Astrocyte of the hippocampus (primary cell): Measurements from ENCODE around the gene CDC14B.
"Not testable (repeated sequence)": the region's sequence is repeated elsewhere in the genome, so short reads cannot be mapped to it uniquely, and the experiment has no call there.

ENCODE experiments used
- DNase-seq: peaks from one replicate; pipeline ENCODE4 v3.0.0; 2011; ENCODE audit warnings: low read depth, low spot score

The CDC14B gene

DNA sequence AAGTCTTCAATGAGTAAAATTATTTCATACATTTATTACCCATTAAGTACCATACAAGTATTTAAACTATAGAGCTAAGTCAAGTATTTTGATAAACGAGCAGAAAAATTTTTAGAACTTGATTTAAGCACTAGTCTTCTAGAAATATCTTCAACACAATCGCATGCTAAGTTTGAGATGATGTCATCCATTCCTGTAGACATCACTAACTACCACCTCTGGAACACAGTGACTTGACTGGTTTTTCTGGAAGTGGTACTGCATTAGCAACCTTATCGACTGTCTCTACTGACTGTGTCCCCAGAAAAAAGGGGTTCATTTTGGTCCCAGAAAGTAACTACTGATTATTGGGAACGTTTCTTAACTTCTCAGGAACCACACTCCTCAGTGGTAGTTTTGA lies 69.0 kb downstream of the CDC14B start:
- DNase-seq, result no peak

DNA sequence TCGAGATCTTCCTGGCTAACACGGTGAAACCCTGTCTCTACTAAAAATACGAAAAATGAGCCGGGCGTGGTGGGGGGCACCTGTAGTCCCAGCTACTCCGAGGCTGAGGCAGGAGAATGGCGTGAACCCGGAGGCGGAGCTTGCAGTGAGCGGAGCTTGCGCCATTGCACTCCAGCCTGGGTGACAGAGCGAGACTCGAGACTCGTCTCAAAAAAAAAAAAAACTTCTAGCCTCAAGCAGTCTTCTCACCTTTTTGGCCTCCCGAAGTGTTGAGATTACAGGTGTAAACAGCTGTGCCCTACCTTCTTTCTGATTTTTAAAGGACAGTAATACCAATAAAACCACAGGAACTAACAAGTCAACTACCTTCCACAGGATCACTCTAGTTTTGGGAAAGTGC lies 76.5 kb downstream of the CDC14B start:
- DNase-seq, result not testable (repeated sequence)

GRCh38 chr9:96540106-96540505 lies 79.5 kb downstream of the CDC14B start:
- no peak for DNase-seq

- no peak for DNase-seq
Measured at GRCh38 chr9:96532173-96532572, 87.5 kb downstream of the CDC14B start.

DNA sequence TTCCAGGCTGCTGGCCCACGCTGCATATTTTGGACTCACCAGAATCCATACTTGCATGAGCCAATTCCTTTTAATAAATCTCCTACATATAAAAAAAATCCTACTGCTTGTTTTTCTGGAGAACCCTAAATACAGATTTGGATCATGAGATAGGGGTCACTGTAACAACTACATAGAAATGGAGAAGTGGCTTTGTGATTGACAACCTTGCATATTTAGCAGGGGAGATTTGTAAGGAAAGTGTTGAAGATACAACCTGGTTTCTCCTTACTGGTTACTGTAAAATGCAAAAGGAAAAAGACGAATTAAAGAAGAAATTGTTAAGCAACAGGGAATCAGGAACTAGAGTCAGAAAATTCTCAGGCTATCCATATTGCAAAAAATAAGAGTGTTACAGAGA lies 94.9 kb downstream of the CDC14B start:
- no peak for DNase-seq

- peak; percentile 10 for DNase-seq
Measured at GRCh38 chr9:96524045-96524444, 95.6 kb downstream of the CDC14B start.

GRCh38 chr9:96523374-96523773 lies 96.3 kb downstream of the CDC14B start:
- DNase-seq, result no peak

GRCh38 chr9:96522366-96522765 lies 97.3 kb downstream of the CDC14B start:
- DNase-seq, result no peak

GRCh38 chr9:96519787-96520186 lies 99.9 kb downstream of the CDC14B start:
- DNase-seq, result no peak

DNA sequence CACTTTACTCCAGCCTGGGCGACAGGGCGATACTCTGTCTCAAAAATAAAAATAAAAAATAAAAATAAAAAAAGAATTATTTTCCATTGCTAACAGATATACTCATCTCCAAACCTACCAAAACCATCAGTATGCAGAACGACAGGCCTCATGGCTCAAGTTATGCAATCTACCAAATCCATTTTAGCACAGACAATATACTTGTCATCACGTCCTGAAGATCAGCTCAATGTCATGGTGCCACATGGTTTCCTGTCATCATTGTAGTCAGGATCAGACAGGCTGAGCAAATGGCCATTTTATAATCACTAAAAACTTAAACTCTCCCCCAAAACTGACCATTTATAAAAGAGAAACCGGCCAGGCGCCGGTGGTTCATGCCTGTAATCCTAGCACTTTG lies 100.5 kb downstream of the CDC14B start:
- DNase-seq, result no peak

DNA sequence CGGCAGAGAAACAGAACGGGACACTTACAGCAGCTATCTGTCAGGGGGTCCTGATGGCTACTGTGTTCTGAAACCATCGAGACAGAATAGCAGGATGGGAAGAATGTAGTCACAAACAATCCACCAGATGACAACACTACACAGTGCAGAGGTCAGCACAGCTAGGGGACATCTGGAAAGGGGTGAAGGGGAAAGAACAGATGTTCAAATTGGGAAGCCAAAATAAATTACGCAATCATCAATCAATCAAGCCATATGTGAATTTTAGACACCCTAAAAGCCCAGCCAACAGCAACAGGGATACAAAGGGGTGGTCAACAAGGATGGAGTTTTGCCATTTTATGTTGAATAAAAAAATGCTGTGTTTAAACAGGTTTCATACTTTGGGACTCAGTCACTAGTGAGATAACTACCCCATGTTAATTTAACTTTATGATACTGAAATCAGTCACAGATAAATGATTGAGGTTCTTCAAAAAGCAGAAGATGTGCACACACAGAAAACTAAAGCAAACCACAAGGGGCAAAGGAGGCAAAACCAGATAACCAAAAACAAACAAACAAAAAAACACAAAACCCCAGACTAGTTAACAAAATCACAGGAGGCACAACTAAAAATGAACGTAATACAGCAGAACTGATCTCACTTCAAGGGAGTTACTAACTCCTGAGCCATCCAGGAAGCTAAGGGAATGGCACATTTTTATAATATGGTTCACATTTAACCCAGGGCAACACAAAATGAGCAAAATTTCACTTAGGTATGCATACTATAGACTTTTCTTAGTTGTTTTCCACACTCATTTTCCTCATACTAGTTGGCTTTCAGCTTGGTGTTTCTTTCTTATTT lies 103.8 kb downstream of the CDC14B start:
- DNase-seq, result no peak

GRCh38 chr9:96514800-96515158 lies 104.9 kb downstream of the CDC14B start:
- peak; percentile 38 for DNase-seq

DNA sequence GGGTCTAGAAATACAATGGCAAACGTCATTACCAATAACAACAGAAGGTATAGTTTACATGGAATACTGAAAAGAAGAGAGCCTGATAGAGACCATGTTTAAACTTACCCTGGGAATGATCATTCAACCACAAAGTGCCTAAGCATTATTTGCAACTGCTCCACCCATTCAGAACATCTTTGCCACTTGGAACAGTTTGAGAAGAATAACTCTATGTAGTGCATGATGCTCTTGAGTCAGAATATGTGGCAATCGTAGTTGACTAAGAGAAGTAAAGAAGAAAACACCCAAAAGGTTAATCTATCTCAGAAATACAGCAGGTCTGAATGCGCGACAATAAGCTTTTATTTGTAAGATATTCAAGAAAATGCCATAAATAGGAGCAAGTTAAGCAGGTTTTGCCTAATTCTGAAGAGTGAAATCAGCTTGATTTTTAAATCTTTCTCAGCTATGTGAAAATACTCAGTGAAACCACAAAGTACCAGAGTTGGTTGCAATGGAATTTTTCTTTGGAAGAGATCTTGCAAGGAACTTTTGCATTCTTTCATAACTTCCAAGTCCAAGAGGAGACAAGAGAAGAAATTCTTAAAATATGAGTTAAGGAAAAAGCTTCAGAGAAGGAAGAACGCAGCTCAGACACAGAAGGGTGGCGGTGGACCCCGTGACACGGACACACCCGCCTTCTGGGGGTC lies 105.4 kb downstream of the CDC14B start:
- peak; percentile 70 for DNase-seq

DNA sequence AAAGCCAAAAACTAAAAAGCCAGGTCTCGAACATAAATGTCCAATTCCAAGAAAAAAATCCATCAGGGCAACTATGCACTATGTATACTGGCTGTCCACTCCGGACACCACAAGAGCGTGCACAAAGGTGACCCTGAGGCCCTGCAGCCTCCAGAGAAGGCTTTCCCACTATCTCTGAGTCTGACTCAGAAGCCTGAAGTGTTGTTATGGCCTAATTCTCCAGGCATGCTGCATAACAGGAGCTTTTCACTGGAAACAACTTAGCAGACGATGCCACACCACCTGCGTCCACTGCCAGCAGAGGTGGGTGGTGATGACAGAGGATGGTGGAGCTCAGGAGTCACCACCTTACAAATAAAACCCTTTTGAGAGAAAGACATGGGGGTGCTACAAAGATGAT lies 106.0 kb downstream of the CDC14B start:
- peak; percentile 67 for DNase-seq

DNA sequence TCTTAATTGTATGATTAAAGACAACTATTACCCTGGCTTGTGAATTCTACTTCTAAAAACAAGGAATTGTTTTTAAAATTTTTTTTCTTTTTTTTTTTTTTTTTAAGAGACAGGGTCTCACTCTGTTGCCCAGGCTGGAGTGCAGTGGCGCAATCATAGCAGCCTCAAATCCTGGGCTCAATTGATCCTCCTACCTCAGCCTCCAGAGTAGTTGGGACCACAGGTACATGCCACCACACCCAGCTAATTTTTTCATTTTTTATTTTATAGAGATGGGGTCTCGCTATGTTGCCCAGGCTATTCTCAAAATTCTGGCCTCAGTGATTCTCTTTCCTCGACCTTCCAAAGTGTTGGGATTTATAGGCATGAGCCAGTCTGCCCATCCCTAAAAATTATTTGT lies 107.4 kb downstream of the CDC14B start:
- no peak for DNase-seq

DNA sequence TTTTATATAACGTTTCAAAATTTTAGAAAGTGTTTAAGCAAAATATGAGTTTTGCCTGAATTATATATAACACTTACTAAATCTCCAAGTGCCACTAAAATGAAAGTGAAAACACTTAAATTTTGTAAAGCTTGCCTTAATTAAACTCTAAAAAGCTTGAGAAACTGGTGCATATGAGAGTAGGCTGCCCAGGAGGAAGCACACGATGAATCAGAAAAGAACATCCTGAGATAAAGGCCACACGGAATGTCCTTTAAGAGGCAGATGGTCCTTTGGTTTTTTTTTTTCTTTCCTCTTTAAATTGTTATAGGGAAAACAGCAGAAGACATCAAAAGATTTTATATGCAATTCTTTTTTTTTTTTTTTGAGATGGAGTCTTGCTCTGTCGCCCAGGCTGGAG lies 109.4 kb downstream of the CDC14B start:
- DNase-seq, result no peak

DNA sequence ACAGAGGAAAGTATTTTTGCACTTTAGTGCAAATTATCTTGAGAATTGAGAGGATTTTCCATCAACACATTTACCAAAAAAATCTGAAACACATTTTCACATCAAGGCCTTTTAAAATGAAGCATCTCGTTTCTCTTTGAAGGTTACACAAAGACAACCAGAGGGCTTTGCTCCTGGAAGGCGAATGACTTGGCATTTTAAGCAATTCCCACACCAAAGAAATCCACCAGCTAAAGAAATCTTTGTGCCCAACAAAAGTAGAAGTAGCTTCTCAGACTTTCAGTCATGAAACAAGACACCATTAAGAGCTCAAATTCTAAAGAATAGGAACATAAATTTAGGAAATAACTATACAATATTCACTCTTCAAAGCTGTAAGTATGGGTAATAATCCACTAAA lies 109.8 kb downstream of the CDC14B start:
- no peak for DNase-seq

GRCh38 chr9:96509026-96509425 lies 110.6 kb downstream of the CDC14B start:
- no peak for DNase-seq

DNA sequence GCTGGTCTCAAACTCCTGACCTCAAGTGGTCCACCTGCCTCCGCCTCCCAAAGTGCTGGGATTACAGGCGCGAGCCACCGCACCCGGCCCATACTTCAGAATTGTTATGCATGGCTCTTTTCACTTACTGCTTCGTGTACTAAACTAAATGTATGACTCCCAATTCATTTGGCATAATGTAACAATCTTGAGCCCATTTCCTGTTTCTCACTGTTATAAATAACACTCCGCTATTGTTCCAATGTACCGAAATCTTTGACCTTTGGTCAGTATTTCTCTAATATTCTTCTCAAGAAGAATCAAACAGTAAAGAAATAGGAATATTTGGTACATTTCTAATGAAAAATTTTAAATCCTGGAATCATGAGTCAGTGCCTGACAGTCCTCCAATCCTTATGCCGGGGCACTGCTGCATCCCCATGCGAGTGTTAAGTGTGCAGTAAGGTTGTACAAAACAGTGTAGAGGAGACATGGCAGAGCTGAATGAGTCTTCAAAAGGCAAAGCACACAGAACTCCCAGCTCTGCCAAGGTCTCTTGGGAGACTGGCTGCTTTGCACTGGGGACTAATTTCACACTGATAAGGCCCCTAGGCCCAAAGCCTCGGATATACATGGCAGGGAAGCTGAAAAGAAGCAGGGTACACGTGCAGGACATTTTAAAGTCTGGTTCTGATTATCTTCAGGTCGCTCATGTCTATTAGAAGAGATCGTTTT lies 111.3 kb downstream of the CDC14B start:
- DNase-seq, result no peak

DNA sequence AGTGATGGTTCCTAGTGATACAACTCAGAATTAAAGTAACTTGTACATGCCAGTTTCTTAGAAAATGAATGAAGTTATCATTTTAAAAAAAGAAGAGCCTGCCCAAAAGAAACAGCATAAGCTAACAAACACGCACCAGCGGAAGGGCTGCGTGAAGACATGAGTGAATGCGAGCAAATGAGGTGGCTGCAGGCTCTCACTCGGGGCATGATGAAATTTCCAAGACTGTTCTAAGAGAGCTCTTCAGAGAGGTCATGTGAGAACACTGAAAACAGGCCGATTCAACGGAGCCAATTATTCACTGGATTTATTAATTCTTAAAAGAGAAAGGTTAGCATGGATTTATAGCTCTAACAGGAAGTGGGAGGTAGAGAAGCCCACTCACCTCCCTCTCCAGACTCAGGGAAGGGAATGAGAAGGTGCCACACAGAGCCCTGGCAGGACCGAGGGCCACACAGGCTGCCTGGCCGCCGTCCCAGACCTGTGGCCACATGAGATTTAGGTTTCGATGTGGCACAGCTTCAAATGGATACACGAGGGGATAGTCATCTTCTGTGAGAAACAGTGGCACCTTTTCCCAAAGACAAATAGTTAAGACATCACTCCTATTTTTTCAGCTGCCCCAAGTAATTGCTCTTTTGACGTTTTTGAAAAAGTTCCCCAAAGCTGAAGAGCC lies 114.2 kb downstream of the CDC14B start:
- no peak for DNase-seq

DNA sequence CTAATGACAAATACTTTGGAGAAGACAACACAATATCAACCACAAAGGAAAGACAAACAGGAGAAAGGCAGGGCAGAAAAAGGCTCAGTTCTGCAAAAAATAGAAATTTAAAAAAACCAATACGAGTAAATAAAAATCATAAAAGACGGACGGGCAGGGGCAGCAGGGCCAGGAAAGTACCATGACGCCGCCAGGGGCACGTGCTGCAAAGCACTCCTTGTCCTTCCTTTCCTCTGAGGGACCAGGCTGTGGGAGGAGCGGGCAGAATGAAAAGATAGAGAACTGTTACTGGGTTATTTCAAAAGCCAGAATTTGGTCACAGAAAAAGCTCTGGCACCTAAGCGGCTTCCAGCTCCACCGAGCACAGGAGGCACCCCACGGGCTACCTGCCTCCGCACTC lies 115.7 kb downstream of the CDC14B start:
- DNase-seq, result no peak

DNA sequence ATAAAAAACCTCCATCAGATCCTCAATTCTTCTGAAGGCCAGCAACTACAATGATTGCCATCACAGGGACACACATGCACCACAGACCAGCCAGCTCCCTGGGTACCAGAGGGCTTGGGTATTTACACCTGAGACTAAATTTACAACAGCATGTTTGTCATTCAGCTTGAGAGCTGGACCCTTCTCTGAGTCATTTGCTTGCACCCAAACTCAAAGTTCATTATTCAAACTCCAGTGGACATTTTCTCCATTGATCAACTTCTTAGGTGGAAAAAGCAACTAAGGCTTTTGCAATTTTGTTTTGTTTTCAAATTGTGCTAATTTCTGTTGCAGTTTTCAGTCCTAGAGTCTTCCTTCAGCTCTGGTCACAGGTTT lies 116.3 kb downstream of the CDC14B start:
- not testable (repeated sequence) for DNase-seq
